Astrocyte of the cerebellum (primary cell): ENCODE data around the gene PCDH15.

Experiments used
- DNase-seq: peaks from one replicate; pipeline ENCODE4 v3.0.0-alpha.2; 2011; ENCODE audit warnings: low read depth
- H3K4me3 ChIP-seq: 2 replicates; pipeline ENCODE4 v1.5.1; 2011; ENCODE audit warnings: mild to moderate bottlenecking, low read depth, low read length, moderate library complexity
- CTCF ChIP-seq: IDR thresholded peaks from 2 replicates; pipeline ENCODE4 v1.5.1; 2012; ENCODE audit warnings: low read length, low read depth, moderate library complexity, mild to moderate bottlenecking; ENCODE audit errors: missing control alignments
- in situ Hi-C: cut with HindIII; loops from 2 replicates; pipeline ENCODE4 v1.10.0; 2017; ENCODE audit warnings: low sequenced_read_pairs

PCDH15 gene

GRCh38 chr10:54800741-54801421, at the start of gene PCDH15:
TSS of gene PCDH15 (minus strand) at chr10:54801231. CDS start at chr10:54664262, 136,969 bp downstream.
- peak; percentile 16 for DNase-seq
- no peak within 1 kb of the TSS for H3K4me3 ChIP-seq
- TF ChIP-seq CTCF = peak; percentile 69
- in situ Hi-C loops = no loop called here

GRCh38 chr10:54843932-54844331, 42.9 kb upstream of the PCDH15 start:
- in situ Hi-C loops = no loop called here
- no peak for DNase-seq
- no peak overlapping the region for H3K4me3 ChIP-seq
- no peak for TF ChIP-seq CTCF

GRCh38 chr10:54843085-54843646, 42.1 kb upstream of the PCDH15 start:
- in situ Hi-C loops = no loop called here
- no peak overlapping the region for H3K4me3 ChIP-seq
- no peak for TF ChIP-seq CTCF
- no peak for DNase-seq

GRCh38 chr10:54837479-54837878, 36.4 kb upstream of the PCDH15 start:
- in situ Hi-C loops = no loop called here
- TF ChIP-seq CTCF = no peak

GRCh38 chr10:54833029-54833428, 32.0 kb upstream of the PCDH15 start:
- no peak for TF ChIP-seq CTCF
- no peak for DNase-seq
- H3K4me3 ChIP-seq = no peak overlapping the region
- in situ Hi-C loops = no loop called here

More at GRCh38 chr10:54837479-54837878, 36.4 kb upstream of the PCDH15 start:
- no peak overlapping the region for H3K4me3 ChIP-seq
- DNase-seq = no peak

- H3K4me3 ChIP-seq = no peak overlapping the region
- in situ Hi-C loops = no loop called here
- DNase-seq = no peak
- no peak for TF ChIP-seq CTCF
Observed at GRCh38 chr10:54826994-54827560, 26.0 kb upstream of the PCDH15 start.
